Mesothelial cell of epicardium (in vitro differentiated cells): ENCODE data around the gene ADCYAP1R1. TPM values are rescaled to one million over a fixed set of nuclear protein-coding genes. Genes with fewer than 3 reads are reported as not detected.
A peak's percentile ranks its signal among the peaks of the same experiment; 100 is the strongest.

ENCODE experiments used
- DNase-seq, 2 experiments: peaks; one replicate each; pipeline ENCODE4 v3.0.0; 2021; ENCODE audit warnings: low spot score in 2 of 2; ENCODE audit not compliant: unreplicated experiment in 2 of 2
- H3K27ac Mint-ChIP-seq: 2 replicates; pipeline ENCODE4 v1.8.0; 2021; ENCODE audit warnings: mixed read lengths
- H3K27me3 Mint-ChIP-seq: 2 replicates; pipeline ENCODE4 v1.8.0; 2021; ENCODE audit warnings: low read depth, mixed read lengths
- H3K36me3 Mint-ChIP-seq: 2 replicates; pipeline ENCODE4 v1.8.0; 2021; ENCODE audit warnings: mixed read lengths
- H3K4me1 Mint-ChIP-seq: 2 replicates; pipeline ENCODE4 v1.8.0; 2021; ENCODE audit warnings: mixed read lengths
- H3K4me3 Mint-ChIP-seq: 2 replicates; pipeline ENCODE4 v1.8.0; 2021; ENCODE audit warnings: mild to moderate bottlenecking, moderate library complexity, mixed read lengths
- H3K9me3 Mint-ChIP-seq: 2 replicates; pipeline ENCODE4 v1.8.0; 2021; ENCODE audit warnings: mixed read lengths
- CTCF ChIP-seq: fragments of 200-600 bp; sonication (generic); IDR thresholded peaks from one replicate; pipeline ENCODE4 v1.5.0; 2021; ENCODE audit warnings: antibody characterized with exemption; ENCODE audit not compliant: unreplicated experiment
- total RNA-seq: library from RNA; stranded (reverse); gene quantifications from 3 replicates; pipeline ENCODE4 v1.2.1, GENCODE V29; 2021

Gene ADCYAP1R1
- total RNA-seq, 1 donor from 2014 or later, result 0.36 TPM

GRCh38 chr7:31119249-31119648 lies 67.1 kb downstream of the ADCYAP1R1 start:
- no peak overlapping the region for H3K27ac Mint-ChIP-seq
- no peak for DNase-seq
- H3K36me3 Mint-ChIP-seq, result no peaks in the 10 kb centered on the region
- no peaks in the 10 kb centered on the region for H3K9me3 Mint-ChIP-seq
- H3K4me1 Mint-ChIP-seq, result no peaks in the 10 kb centered on the region
- no peak for TF ChIP-seq CTCF
- no peak overlapping the region for H3K4me3 Mint-ChIP-seq
- peaks cover 49% of the 10 kb centered on the region for H3K27me3 Mint-ChIP-seq

GRCh38 chr7:31120800-31121513 lies 68.8 kb downstream of the ADCYAP1R1 start:
- H3K27ac Mint-ChIP-seq, result no peak overlapping the region
- no peaks in the 10 kb centered on the region for H3K4me1 Mint-ChIP-seq
- H3K36me3 Mint-ChIP-seq, result no peaks in the 10 kb centered on the region
- TF ChIP-seq CTCF, result no peak
- no peak overlapping the region for H3K4me3 Mint-ChIP-seq
- peaks cover 62% of the 10 kb centered on the region for H3K27me3 Mint-ChIP-seq
- H3K9me3 Mint-ChIP-seq, result no peaks in the 10 kb centered on the region
- no peak for DNase-seq

- no peaks in the 10 kb centered on the region for H3K4me1 Mint-ChIP-seq
- no peaks in the 10 kb centered on the region for H3K9me3 Mint-ChIP-seq
- no peak for TF ChIP-seq CTCF
- H3K36me3 Mint-ChIP-seq, result no peaks in the 10 kb centered on the region
- DNase-seq, result no peak
- no peak overlapping the region for H3K27ac Mint-ChIP-seq
- H3K4me3 Mint-ChIP-seq, result no peak overlapping the region
- peaks cover 61% of the 10 kb centered on the region for H3K27me3 Mint-ChIP-seq
Observed at GRCh38 chr7:31121601-31122000, 69.5 kb downstream of the ADCYAP1R1 start.

GRCh38 chr7:31122649-31123058 lies 70.5 kb downstream of the ADCYAP1R1 start:
- DNase-seq, result peak in 1 of 2 experiments; percentile 64
- peak; percentile 61 for TF ChIP-seq CTCF
- Mint-ChIP-seq H3K36me3 (no peaks in the 10 kb centered on the region), H3K27me3 (peaks cover 52% of the 10 kb centered on the region), H3K9me3 (no peaks in the 10 kb centered on the region), H3K4me3 (no peak overlapping the region), H3K27ac (no peak overlapping the region), H3K4me1 (no peaks in the 10 kb centered on the region)

GRCh38 chr7:31123321-31123720 lies 71.2 kb downstream of the ADCYAP1R1 start:
- no peaks in the 10 kb centered on the region for H3K36me3 Mint-ChIP-seq
- no peak for DNase-seq
- peaks cover 49% of the 10 kb centered on the region for H3K27me3 Mint-ChIP-seq
- no peak overlapping the region for H3K27ac Mint-ChIP-seq
- no peaks in the 10 kb centered on the region for H3K4me1 Mint-ChIP-seq
- no peaks in the 10 kb centered on the region for H3K9me3 Mint-ChIP-seq
- TF ChIP-seq CTCF, result no peak
- no peak overlapping the region for H3K4me3 Mint-ChIP-seq

GRCh38 chr7:31123726-31124125 lies 71.6 kb downstream of the ADCYAP1R1 start:
- Mint-ChIP-seq H3K27me3 (peaks cover 47% of the 10 kb centered on the region), H3K4me1 (no peaks in the 10 kb centered on the region), H3K27ac (no peak overlapping the region), H3K36me3 (no peaks in the 10 kb centered on the region), H3K4me3 (no peak overlapping the region), H3K9me3 (no peaks in the 10 kb centered on the region)
- no peak for DNase-seq
- TF ChIP-seq CTCF, result no peak
